H1 (cell line): ENCODE measurements around the gene SMOC2. TPM values are rescaled to one million over a fixed set of nuclear protein-coding genes. Genes with fewer than 3 reads are reported as not detected.

Source experiments
- CTCF ChIA-PET: fragments of 300-600 bp; sonication (Branson Sonifier 250); formaldehyde crosslinking; loops from one replicate; lab custom pipeline; 2021; ENCODE audit not compliant: partially characterized antibody; lab: Charles Lee
- POLR2A ChIA-PET: fragments of 300-600 bp; sonication (Branson Sonifier 250); formaldehyde crosslinking; loops from one replicate; lab custom pipeline; 2021; ENCODE audit warnings: inconsistent platforms; ENCODE audit not compliant: partially characterized antibody; lab: Charles Lee
- DNase-seq, 2 experiments: peaks; one replicate each; pipeline versions ENCODE4 v3.0.0 to v3.0.0-alpha.2; 2010 to 2022; ENCODE audit warnings: low spot score in 2 of 2, low read depth in 1 of 2, mixed read lengths in 1 of 2
- FAIRE-seq: peaks from 2 replicates; lab custom pipeline; 2011; peaks lifted over from hg19 to GRCh38; lab: Jason Lieb, UNC
- H2AFZ ChIP-seq: 2 replicates; pipeline ENCODE4 v1.8.1; 2012; ENCODE audit warnings: low read length, inconsistent platforms
- H2AK5ac ChIP-seq: 2 replicates; pipeline ENCODE4 v1.6.1; 2013; ENCODE audit warnings: low read depth, low read length
- H2BK120ac ChIP-seq: replicated peaks from 2 replicates; pipeline ENCODE3; 2013; ENCODE audit warnings: low read depth, low read length, inconsistent platforms
- H2BK12ac ChIP-seq: 2 replicates; pipeline ENCODE4 v1.6.1; 2013; ENCODE audit warnings: low read depth, low read length
- H2BK15ac ChIP-seq: 2 replicates; pipeline ENCODE4 v1.6.1; 2013; ENCODE audit warnings: low read length
- H2BK20ac ChIP-seq: 2 replicates; pipeline ENCODE4 v1.6.1; 2013; ENCODE audit warnings: low read length
- H2BK5ac ChIP-seq: 2 replicates; pipeline ENCODE4 v1.6.1; 2013; ENCODE audit warnings: low read depth, low read length
- H3K14ac ChIP-seq: 2 replicates; pipeline ENCODE4 v1.6.1; 2013; ENCODE audit warnings: inconsistent platforms; ENCODE audit not compliant: insufficient read length
- H3K18ac ChIP-seq: 2 replicates; pipeline ENCODE4 v1.6.1; 2013; ENCODE audit warnings: low read length; ENCODE audit errors: extremely low read depth
- H3K23ac ChIP-seq: 2 replicates; pipeline ENCODE4 v1.6.1; 2013; ENCODE audit warnings: inconsistent platforms; ENCODE audit not compliant: insufficient read length
- H3K23me2 ChIP-seq: 2 replicates; pipeline ENCODE4 v1.6.1; 2013; ENCODE audit warnings: low read depth, low read length
- H3K27ac ChIP-seq: 2 replicates; pipeline ENCODE4 v1.6.1; 2011; ENCODE audit warnings: low read depth, low read length, inconsistent platforms
- H3K27me3 ChIP-seq, 4 experiments: replicated peaks in 1 of 4; 1 replicate in 1 of 4; 2 replicates in 3 of 4; pipeline versions ENCODE4 v1.6.1 to v1.8.1; 2011 to 2013; ENCODE audit warnings: low read length in 3 of 4, mild to moderate bottlenecking in 3 of 4, inconsistent platforms in 2 of 4, mixed read lengths in 2 of 4, moderate library complexity in 1 of 4; ENCODE audit not compliant: control insufficient read depth in 3 of 4, insufficient read depth in 3 of 4; ENCODE audit errors: extremely low read depth in 1 of 4
- H3K36me3 ChIP-seq, 4 experiments: 2 replicates each; pipeline versions ENCODE4 v1.6.1 to v1.8.1; 2011 to 2013; ENCODE audit warnings: mild to moderate bottlenecking in 4 of 4, low read length in 3 of 4, moderate library complexity in 2 of 4, control low read depth in 1 of 4, inconsistent platforms in 1 of 4; ENCODE audit not compliant: insufficient read depth in 4 of 4, control insufficient read depth in 2 of 4
- H3K4ac ChIP-seq: replicated peaks from 2 replicates; pipeline ENCODE3; 2013; ENCODE audit warnings: low read length, low read depth, mixed read lengths, inconsistent platforms; ENCODE audit not compliant: insufficient read length
- H3K4me1 ChIP-seq, 4 experiments: replicated peaks in 1 of 4; 1 replicate in 1 of 4; 2 replicates in 3 of 4; pipeline versions ENCODE4 v1.6.1 to v1.8.1; 2011 to 2013; ENCODE audit warnings: low read length in 3 of 4, inconsistent platforms in 2 of 4, mixed read lengths in 1 of 4; ENCODE audit not compliant: insufficient read depth in 4 of 4, control insufficient read depth in 3 of 4
- H3K4me2 ChIP-seq, 2 experiments: 2 replicates each; pipeline versions ENCODE4 v1.6.1 to v1.8.1; 2011 to 2013; ENCODE audit warnings: low read depth in 2 of 2, low read length in 2 of 2, control low read depth in 1 of 2, inconsistent platforms in 1 of 2, mild to moderate bottlenecking in 1 of 2; ENCODE audit not compliant: insufficient read depth in 1 of 2
- H3K4me3 ChIP-seq, 4 experiments: fragments of 200-600, 300-600 bp in 1 of 4; sonication (generic), shearing (Covaris generic), sonication (Bioruptor Twin) in 1 of 4; 2 replicates each; pipeline versions ENCODE4 v1.5.1 to v1.8.1; 2011 to 2016; ENCODE audit warnings: low read length in 4 of 4, low read depth in 3 of 4, control low read depth in 2 of 4, inconsistent platforms in 2 of 4, mild to moderate bottlenecking in 2 of 4, mixed read lengths in 1 of 4, moderate library complexity in 1 of 4; ENCODE audit not compliant: insufficient read depth in 2 of 4; ENCODE audit errors: extremely low read depth in 1 of 4
- H3K56ac ChIP-seq: replicated peaks from 2 replicates; pipeline ENCODE3; 2013; ENCODE audit warnings: low read depth, mild to moderate bottlenecking, mixed read lengths, low read length, inconsistent platforms; ENCODE audit not compliant: insufficient read length
- H3K79me1 ChIP-seq: 2 replicates; pipeline ENCODE4 v1.6.1; 2013; ENCODE audit warnings: low read depth, low read length, control low read depth
- H3K79me2 ChIP-seq, 2 experiments: 2 replicates each; pipeline versions ENCODE4 v1.6.1 to v1.8.1; 2012 to 2013; ENCODE audit warnings: low read length in 2 of 2, mild to moderate bottlenecking in 2 of 2, inconsistent platforms in 1 of 2; ENCODE audit not compliant: insufficient read depth in 2 of 2, control insufficient read depth in 1 of 2
- H3K9ac ChIP-seq, 4 experiments: replicated peaks in 1 of 4; 1 replicate in 1 of 4; 2 replicates in 3 of 4; pipeline versions ENCODE4 v1.6.1 to v1.8.1; 2011 to 2013; ENCODE audit warnings: low read depth in 3 of 4, low read length in 3 of 4, control low read depth in 2 of 4, mild to moderate bottlenecking in 2 of 4, moderate library complexity in 2 of 4, inconsistent platforms in 1 of 4; ENCODE audit errors: extremely low read depth in 1 of 4
- H3K9me3 ChIP-seq, 2 experiments: 2 replicates each; pipeline versions ENCODE4 v1.6.1 to v1.8.1; 2012 to 2013; ENCODE audit warnings: mild to moderate bottlenecking in 2 of 2, moderate library complexity in 2 of 2, control low read depth in 1 of 2, inconsistent platforms in 1 of 2, low read depth in 1 of 2, low read length in 1 of 2, mixed read lengths in 1 of 2; ENCODE audit not compliant: insufficient read depth in 2 of 2
- H4K20me1 ChIP-seq, 2 experiments: replicated peaks in 1 of 2; 2 replicates each; pipeline versions ENCODE3 to v1.8.1; 2011 to 2013; ENCODE audit warnings: inconsistent platforms in 2 of 2, low read length in 2 of 2, mild to moderate bottlenecking in 1 of 2; ENCODE audit not compliant: insufficient read depth in 2 of 2, control insufficient read depth in 1 of 2
- H4K5ac ChIP-seq: 2 replicates; pipeline ENCODE4 v1.6.1; 2013; ENCODE audit warnings: low read length, low read depth, mixed read lengths, inconsistent platforms; ENCODE audit not compliant: insufficient read length
- H4K8ac ChIP-seq: 2 replicates; pipeline ENCODE4 v1.8.0; 2013; ENCODE audit warnings: mild to moderate bottlenecking, moderate library complexity, low read length, inconsistent platforms; ENCODE audit not compliant: insufficient read depth; ENCODE audit errors: extremely low read depth
- H4K91ac ChIP-seq: replicated peaks from 2 replicates; pipeline ENCODE3; 2013; ENCODE audit warnings: low read length, mixed read lengths, inconsistent platforms; ENCODE audit not compliant: insufficient read length
- CREB1 ChIP-seq: IDR thresholded peaks from 2 replicates; pipeline ENCODE4 v1.6.1; 2012; ENCODE audit warnings: inconsistent platforms
- EZH2 ChIP-seq: fragments of 200-600 bp; sonication (generic); IDR thresholded peaks from 2 replicates; pipeline ENCODE4 v1.7.1; 2012; ENCODE audit warnings: low read depth, mild to moderate bottlenecking, moderate library complexity, low read length, inconsistent platforms; ENCODE audit not compliant: severe bottlenecking
- POU5F1 ChIP-seq: IDR thresholded peaks from 2 replicates; pipeline ENCODE4 v1.6.1; 2011; ENCODE audit warnings: low read depth, mild to moderate bottlenecking, low read length, moderate library complexity
- RAD21 ChIP-seq, 2 experiments: IDR thresholded peaks in 1 of 2; conservative IDR thresholded peaks in 1 of 2; 2 replicates each; pipeline ENCODE4 v1.6.1; 2011; ENCODE audit warnings: low read depth in 2 of 2, low read length in 2 of 2, improper control_type of control experiment in 1 of 2, inconsistent platforms in 1 of 2, mild to moderate bottlenecking in 1 of 2, moderate library complexity in 1 of 2
- RXRA ChIP-seq: IDR thresholded peaks from 2 replicates; pipeline ENCODE4 v1.6.1; 2011; ENCODE audit warnings: low read depth, mild to moderate bottlenecking, low read length, moderate library complexity; ENCODE audit not compliant: insufficient read depth
- SP4 ChIP-seq: IDR thresholded peaks from 2 replicates; pipeline ENCODE4 v1.6.1; 2012; ENCODE audit warnings: low read length, inconsistent platforms
- whole genome bisulfite sequencing, 2 experiments: shearing (Covaris generic) in 1 of 2; methylation state at CpG; one replicate each; pipeline versions ENCODE4 v1.1.6 to v1.1.7; 2013 to 2015; ENCODE audit warnings: low lambda C conversion rate in 2 of 2, mixed read lengths in 2 of 2, inconsistent platforms in 1 of 2, low coverage in 1 of 2, missing lambda C conversion rate in 1 of 2; ENCODE audit not compliant: insufficient replicate concordance in 2 of 2, insufficient coverage in 1 of 2, insufficient read length in 1 of 2; ENCODE audit errors: extremely low coverage in 1 of 2, missing lambda C conversion rate in 1 of 2; 5-methylcytosine and 5-hydroxymethylcytosine counted together
- polyA plus RNA-seq, 7 experiments: library from polyadenylated mRNA; depleted of rRNA in 3 of 7; stranded (reverse) in 5 of 7; unstranded in 2 of 7; fragments of >200 nt in 5 of 7; fragments of 200-250 nt in 2 of 7; gene quantifications; 1 replicate in 5 of 7; 2 replicates in 1 of 7; 4 replicates in 1 of 7; pipeline versions ENCODE4 v1.2.1 to v1.2.3, GENCODE V29; 2011 to 2013; ENCODE audit warnings: missing spikeins in 2 of 7, mixed read lengths in 2 of 7
- total RNA-seq: library from RNA; stranded (reverse); fragmentation: NEBNext Ultra II Directional; extraction: Animal tissue kit (Norgen Biotek cat#: 25700); gene quantifications from 2 replicates; pipeline ENCODE4 v1.2.1, GENCODE V29; 2021
- TF ChIP-seq, protein P1 (sequence below): IDR thresholded peaks from 2 replicates; pipeline ENCODE4 v1.6.1; 2012; ENCODE audit warnings: inconsistent platforms
- TF ChIP-seq, protein P2 (sequence below), 3 experiments: IDR thresholded peaks; 1 replicate in 2 of 3; 2 replicates in 1 of 3; pipeline versions ENCODE4 v1.5.1 to v1.6.1; 2011; ENCODE audit warnings: low read length in 3 of 3, mild to moderate bottlenecking in 3 of 3, inconsistent platforms in 2 of 3, low read depth in 1 of 3, moderate library complexity in 1 of 3; ENCODE audit not compliant: insufficient read depth in 1 of 3; ENCODE audit errors: control extremely low read depth in 1 of 3

SMOC2 gene
- total and polyA plus RNA-seq, 2 of the 8 experiments (the other 6 are each of a cell fraction or from before 2014, with no cell fraction given): 7.7 to 8.5 TPM

DNA sequence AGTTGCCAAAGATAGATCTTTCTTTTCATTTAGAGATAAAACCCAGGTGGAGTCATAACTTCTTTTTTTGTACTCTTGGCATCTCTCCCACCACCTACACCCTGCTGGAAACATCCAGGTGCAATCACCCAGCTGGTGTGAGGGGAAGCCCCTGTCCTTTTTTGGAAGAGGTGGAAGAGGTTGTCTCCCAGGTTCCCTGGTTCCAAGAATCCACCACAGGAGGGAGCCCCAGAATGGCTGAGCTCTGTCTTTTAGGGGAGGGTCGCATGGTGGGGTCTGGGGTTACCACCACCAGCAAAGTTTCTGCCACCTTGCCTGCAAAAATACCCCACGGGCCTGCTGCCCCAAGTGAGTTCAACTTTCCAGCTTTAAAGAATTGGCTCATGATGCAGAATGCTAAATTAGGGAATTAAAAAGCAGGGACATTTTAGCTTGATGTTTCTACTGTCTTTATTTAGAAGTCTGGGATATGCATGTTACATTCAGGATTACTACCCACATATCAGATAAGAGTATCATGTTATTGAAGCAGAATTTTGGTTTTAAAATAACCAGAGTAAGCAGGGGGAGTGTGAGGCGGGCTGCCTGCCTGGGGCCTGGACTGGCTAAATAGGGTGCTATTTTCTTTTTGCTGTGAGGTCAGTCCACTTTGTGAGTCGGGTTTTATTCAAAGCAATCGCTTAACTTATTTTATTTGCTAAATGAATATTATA is 11.0 kb downstream of the SMOC2 start:
- ChIA-PET POLR2A (no interaction called here), CTCF (interaction anchor here (0.7 to 2.0 kb wide), 23 partner anchors 11 to 437 kb away, joined by 3 to 14 read pairs (median 4); no protein-coding TSS in a partner anchor)
- Histone ChIP-seq H3K9ac (no peak overlapping the region), H2BK120ac (no peak overlapping the region), H4K8ac (no peak overlapping the region), H3K9me3 (no peaks in the 10 kb centered on the region), H2AFZ (no peak overlapping the region), H3K56ac (no peak overlapping the region), H3K23ac (no peak overlapping the region), H3K79me2 (no peaks in the 10 kb centered on the region), H3K4ac (no peak overlapping the region), H3K4me2 (peak overlapping the region in 1 of 2 experiments; percentile 33; a peak in 1 of 4 replicates), H3K18ac (no peak overlapping the region), H3K14ac (no peak overlapping the region), H3K27ac (no peak overlapping the region), H2BK12ac (no peak overlapping the region), H3K23me2 (no peaks in the 10 kb centered on the region), H2AK5ac (no peak overlapping the region), H4K5ac (no peak overlapping the region), H3K36me3 (no peaks in the 10 kb centered on the region), H3K4me1 (peaks cover 8 to 23% (median 11%) of the 10 kb centered on the region in 4 experiments), H2BK20ac (no peak overlapping the region), H2BK15ac (no peak overlapping the region), H2BK5ac (no peak overlapping the region), H4K20me1 (no peaks in the 10 kb centered on the region), H4K91ac (no peak overlapping the region), H3K27me3 (no peaks in the 10 kb centered on the region), H3K79me1 (no peaks in the 10 kb centered on the region), H3K4me3 (no peak overlapping the region)
- DNase-seq (peak in 1 of 2 experiments; percentile 69), FAIRE-seq (peak; percentile 84)
- WGBS, 2 experiments: 66% methylated on average over 4 of the region's 5 CpGs; no CpG with 5 or more reads in 1 of the 2 experiments
- TF ChIP-seq RXRA (no peak), CREB1 (no peak), RAD21 (IDR thresholded peaks at IDR 0.05 in 1 of 2, conservative IDR thresholded peaks at IDR 0.05 in 1 of 2; ENCODE audit: low read depth in 2 of 2, low read length in 2 of 2) (peak; percentile 64 to 74), SP4 (no peak), EZH2 (no peak), POU5F1 (no peak)
- TF ChIP-seq, protein P1, sequence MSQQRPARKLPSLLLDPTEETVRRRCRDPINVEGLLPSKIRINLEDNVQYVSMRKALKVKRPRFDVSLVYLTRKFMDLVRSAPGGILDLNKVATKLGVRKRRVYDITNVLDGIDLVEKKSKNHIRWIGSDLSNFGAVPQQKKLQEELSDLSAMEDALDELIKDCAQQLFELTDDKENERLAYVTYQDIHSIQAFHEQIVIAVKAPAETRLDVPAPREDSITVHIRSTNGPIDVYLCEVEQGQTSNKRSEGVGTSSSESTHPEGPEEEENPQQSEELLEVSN: no peak
- TF ChIP-seq, protein P2, sequence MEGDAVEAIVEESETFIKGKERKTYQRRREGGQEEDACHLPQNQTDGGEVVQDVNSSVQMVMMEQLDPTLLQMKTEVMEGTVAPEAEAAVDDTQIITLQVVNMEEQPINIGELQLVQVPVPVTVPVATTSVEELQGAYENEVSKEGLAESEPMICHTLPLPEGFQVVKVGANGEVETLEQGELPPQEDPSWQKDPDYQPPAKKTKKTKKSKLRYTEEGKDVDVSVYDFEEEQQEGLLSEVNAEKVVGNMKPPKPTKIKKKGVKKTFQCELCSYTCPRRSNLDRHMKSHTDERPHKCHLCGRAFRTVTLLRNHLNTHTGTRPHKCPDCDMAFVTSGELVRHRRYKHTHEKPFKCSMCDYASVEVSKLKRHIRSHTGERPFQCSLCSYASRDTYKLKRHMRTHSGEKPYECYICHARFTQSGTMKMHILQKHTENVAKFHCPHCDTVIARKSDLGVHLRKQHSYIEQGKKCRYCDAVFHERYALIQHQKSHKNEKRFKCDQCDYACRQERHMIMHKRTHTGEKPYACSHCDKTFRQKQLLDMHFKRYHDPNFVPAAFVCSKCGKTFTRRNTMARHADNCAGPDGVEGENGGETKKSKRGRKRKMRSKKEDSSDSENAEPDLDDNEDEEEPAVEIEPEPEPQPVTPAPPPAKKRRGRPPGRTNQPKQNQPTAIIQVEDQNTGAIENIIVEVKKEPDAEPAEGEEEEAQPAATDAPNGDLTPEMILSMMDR (IDR thresholded peaks at IDR 0.05; ENCODE audit: control extremely low read depth in 1 of 3, insufficient read depth in 1 of 3, low read depth in 1 of 3, low read length in 3 of 3): peak; percentile 56 to 68 (median 64)
